Upper lobe of left lung (tissue), 4 donors: ENCODE measurements around the gene NUTM2F.
"Not testable (repeated sequence)": the region's sequence is repeated elsewhere in the genome, so short reads cannot be mapped to it uniquely, and the experiment has no call there.

Source experiments
- POLR2AphosphoS5 ChIP-seq, 2 donors: sonication (generic); formaldehyde crosslinking; IDR thresholded peaks; one replicate each; pipeline ENCODE4 v1.5.1; 2017; ENCODE audit warnings: antibody characterized with exemption in 2 of 2
- TF ChIP-seq, protein P1 (sequence below), 6 experiments: fragments of 450-650 bp in 4 of 6; fragments of 200-600 bp in 2 of 6; sonication (generic) in 2 of 6; IDR thresholded peaks; one replicate each; pipeline ENCODE4 v1.5.1; 2016 to 2019; ENCODE audit warnings: antibody characterized with exemption in 6 of 6

DNA sequence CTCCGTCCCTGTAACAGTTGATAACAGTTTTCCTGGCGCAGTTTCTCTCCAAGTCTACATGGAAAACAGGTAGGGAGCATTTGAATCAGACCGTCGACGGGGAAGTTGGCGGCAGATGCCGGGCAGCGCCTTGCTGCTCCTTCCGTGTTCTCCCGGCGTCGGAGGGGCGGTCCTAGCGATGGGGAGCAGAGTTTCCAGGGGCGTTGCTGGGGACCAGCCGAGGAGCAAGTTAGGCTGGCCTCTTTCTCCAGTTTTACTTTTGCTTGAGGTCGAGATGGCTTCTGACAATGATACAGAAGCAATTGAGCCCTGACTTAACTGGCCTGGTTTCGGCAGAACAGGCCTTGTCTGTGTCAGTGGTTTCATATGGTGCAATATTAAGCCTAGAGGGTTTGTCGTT lies 46.8 kb upstream of the NUTM2F start:
- TF ChIP-seq, protein P1, sequence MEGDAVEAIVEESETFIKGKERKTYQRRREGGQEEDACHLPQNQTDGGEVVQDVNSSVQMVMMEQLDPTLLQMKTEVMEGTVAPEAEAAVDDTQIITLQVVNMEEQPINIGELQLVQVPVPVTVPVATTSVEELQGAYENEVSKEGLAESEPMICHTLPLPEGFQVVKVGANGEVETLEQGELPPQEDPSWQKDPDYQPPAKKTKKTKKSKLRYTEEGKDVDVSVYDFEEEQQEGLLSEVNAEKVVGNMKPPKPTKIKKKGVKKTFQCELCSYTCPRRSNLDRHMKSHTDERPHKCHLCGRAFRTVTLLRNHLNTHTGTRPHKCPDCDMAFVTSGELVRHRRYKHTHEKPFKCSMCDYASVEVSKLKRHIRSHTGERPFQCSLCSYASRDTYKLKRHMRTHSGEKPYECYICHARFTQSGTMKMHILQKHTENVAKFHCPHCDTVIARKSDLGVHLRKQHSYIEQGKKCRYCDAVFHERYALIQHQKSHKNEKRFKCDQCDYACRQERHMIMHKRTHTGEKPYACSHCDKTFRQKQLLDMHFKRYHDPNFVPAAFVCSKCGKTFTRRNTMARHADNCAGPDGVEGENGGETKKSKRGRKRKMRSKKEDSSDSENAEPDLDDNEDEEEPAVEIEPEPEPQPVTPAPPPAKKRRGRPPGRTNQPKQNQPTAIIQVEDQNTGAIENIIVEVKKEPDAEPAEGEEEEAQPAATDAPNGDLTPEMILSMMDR (IDR thresholded peaks at IDR 0.05): not testable (repeated sequence)
- TF ChIP-seq POLR2AphosphoS5 (IDR thresholded peaks at IDR 0.05): not testable (repeated sequence)
